HG03039 (cell line): ENCODE measurements around the gene SLC35F6.

ENCODE experiments used
- ATAC-seq: cut with Tn5 transposase; IDR thresholded peaks from one replicate; pipeline ENCODE4 v1.9.1; 2021; ENCODE audit warnings: mild to moderate bottlenecking, moderate library complexity; ENCODE audit not compliant: unreplicated experiment

The SLC35F6 gene

DNA sequence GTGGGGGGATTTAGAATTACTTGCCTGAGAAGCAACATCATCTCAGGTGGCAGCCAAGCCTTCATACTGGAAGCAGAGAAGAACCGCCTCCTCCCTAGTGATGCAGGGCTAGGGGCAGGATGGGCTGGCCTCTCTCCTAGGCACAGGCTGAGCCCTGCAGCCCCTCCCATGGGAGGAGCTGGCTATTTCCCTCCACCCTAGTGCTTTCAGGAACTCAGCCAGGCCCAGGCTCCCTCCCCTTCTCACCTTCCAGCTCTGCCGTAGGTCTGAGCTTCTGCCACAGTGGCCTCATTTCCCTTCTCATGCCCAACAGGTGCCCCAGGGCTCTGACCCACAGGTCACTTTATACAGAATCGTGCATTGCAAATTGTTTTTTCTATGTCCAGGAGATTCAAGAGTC is 52.8 kb downstream of the SLC35F6 start:
- ATAC-seq: no peak

DNA sequence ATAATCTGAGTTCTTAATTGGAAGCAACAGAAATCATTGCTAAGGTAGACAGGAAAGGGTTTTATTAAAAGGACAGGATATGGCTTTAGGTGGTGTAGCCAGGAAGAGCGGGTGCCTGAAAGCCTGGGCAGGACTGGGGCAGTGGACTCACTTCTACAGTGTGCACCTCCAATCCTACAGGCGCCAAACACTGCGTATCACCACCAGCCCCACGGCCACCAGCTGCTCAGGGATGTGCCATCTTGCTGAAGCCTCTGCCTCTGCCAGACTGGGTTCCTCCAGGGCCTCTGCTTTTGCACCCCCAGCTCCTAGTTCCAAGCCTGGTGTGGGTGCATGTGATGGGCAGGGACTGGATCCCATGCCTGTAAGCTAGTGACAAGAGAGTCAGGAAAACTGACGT is 54.2 kb downstream of the SLC35F6 start:
- no peak for ATAC-seq

DNA sequence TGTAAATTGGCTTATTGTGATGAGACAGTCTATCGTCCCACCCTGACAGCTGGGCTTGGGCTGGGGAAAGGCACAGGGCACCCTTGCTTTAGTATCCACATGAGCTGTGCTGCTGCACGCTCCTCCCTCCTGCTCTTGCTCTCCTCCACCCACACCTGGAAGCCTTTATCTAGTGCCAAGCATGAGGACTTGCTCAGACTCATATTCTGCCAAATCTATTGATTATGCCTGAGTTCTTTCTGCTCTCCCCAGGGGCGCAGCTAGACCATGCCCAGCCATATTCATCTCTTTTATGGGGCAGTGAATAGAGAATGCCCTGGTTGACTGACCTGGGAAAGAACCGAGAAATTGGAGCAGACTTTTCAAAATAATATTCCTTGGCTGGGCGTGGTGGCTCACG is 54.9 kb downstream of the SLC35F6 start:
- ATAC-seq: no peak

DNA sequence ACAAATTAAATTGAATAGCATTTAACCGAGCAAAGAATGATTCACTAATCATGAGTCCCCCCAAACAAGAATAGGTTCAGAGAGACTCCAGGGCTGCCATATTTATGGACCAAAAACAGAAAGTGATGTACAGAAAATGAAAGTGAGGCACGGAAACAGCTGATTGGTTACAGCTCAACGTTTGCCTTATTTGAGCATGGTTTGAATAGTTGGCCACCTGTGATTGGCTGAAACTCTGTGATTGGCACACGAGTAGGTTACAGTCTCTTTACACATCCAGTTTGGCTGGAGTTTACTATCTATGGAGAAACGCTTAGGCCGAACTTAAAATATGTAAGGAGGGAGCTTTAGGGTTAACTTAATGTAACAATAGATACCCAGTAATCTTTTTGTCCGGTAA is 56.8 kb downstream of the SLC35F6 start:
- no peak for ATAC-seq

DNA sequence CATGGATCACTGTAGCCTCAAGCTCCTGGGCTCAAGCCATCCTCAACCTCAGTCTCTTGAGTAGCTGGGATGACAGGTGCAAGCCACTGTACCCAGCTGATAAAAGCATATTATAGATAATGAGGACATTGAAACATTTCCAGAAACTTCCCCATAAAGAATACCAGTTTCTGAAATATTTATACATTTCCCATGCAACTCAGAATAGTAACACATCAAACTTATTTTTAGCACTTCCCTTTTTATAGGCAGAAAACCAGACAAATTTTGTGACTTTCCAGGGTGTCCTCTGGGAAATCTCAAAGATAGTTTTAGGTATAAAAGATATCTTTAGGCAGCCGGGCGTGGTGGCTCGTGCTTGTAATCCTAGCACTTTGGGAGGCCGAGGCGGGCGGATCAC is 58.8 kb downstream of the SLC35F6 start:
- no peak for ATAC-seq
